K562 (cell line): Measurements from ENCODE around the gene EPHB3. TPM values are rescaled to one million over a fixed set of nuclear protein-coding genes. Genes with fewer than 3 reads are reported as not detected.

Experiments used
- ATAC-seq: fragments of 200-7000 bp; cut with Tn5 transposase; 3 replicates; pipeline ENCODE4 v1.9.1; 2020; ENCODE audit warnings: moderate library complexity
- BruUV-seq: library from RNA; stranded (reverse); fragments of 400-500 nt; replicated peaks from 2 replicates; lab custom pipeline; 2021; lab: Mats Ljungman, UMichigan
- CTCF ChIA-PET: fragments of 300-600 bp; formaldehyde crosslinking; extraction: SDS; loops from one replicate; lab custom pipeline; 2021; ENCODE audit warnings: low intra/inter-chr PET ratio; lab: Yijun Ruan, JAX
- POLR2A ChIA-PET: fragments of 300-600, 350-650 bp; sonication (Branson Sonifier 250); formaldehyde crosslinking; extraction: SDS; loops from one replicate; lab custom pipeline; 2021; ENCODE audit warnings: antibody characterized with exemption, inconsistent platforms; lab: Yijun Ruan, JAX
- DNase-seq, 4 experiments: peaks; one replicate each; pipeline versions ENCODE4 v3.0.0 to v3.0.0-alpha.2; 2011 to 2018; ENCODE audit warnings: low spot score in 3 of 4, mixed read lengths in 3 of 4; ENCODE audit errors: extremely low read depth in 1 of 4
- FAIRE-seq: peaks from 2 replicates; lab custom pipeline; 2011; peaks lifted over from hg19 to GRCh38; lab: Jason Lieb, UNC
- H2AFZ ChIP-seq: 2 replicates; pipeline ENCODE4 v1.6.0; 2011; ENCODE audit warnings: low read depth, low read length, control low read depth, inconsistent platforms
- H3K27ac ChIP-seq: fragments of 200-600 bp; 3 replicates; pipeline ENCODE4 v1.8.0; 2011; ENCODE audit warnings: low read depth, mild to moderate bottlenecking, control low read depth, inconsistent platforms, low read length, moderate library complexity, mixed read lengths; ENCODE audit errors: extremely low read depth
- H3K27me3 ChIP-seq, 2 experiments: fragments of 300-600 bp in 1 of 2; 2 replicates in 1 of 2; 3 replicates in 1 of 2; pipeline versions ENCODE4 v1.6.0 to v1.8.0; 2011; ENCODE audit warnings: inconsistent platforms in 2 of 2, low read length in 2 of 2, mild to moderate bottlenecking in 1 of 2, mixed read lengths in 1 of 2, moderate library complexity in 1 of 2; ENCODE audit not compliant: control insufficient read depth in 2 of 2, insufficient read depth in 2 of 2
- H3K36me3 ChIP-seq: fragments of 300-600 bp; 3 replicates; pipeline ENCODE4 v1.8.0; 2011; ENCODE audit warnings: mild to moderate bottlenecking, low read length, inconsistent platforms; ENCODE audit not compliant: control insufficient read depth, insufficient read depth
- H3K4me1 ChIP-seq, 2 experiments: fragments of 200-600 bp in 1 of 2; replicated peaks in 1 of 2; 2 replicates in 1 of 2; 3 replicates in 1 of 2; pipeline versions ENCODE4 v1.5.1 to v1.8.0; 2011; ENCODE audit warnings: inconsistent platforms in 2 of 2, low read length in 2 of 2, mild to moderate bottlenecking in 1 of 2, mixed read lengths in 1 of 2, moderate library complexity in 1 of 2; ENCODE audit not compliant: control insufficient read depth in 2 of 2, insufficient read depth in 2 of 2
- H3K4me2 ChIP-seq: 2 replicates; pipeline ENCODE4 v1.6.1; 2011; ENCODE audit warnings: low read length, control low read depth, inconsistent platforms, mixed read lengths; ENCODE audit not compliant: insufficient read depth
- H3K4me3 ChIP-seq: fragments of 200-600 bp; sonication (generic), shearing (Covaris generic); 2 replicates; pipeline ENCODE4 v1.5.1; 2016; ENCODE audit warnings: control low read depth, inconsistent platforms
- H3K79me2 ChIP-seq: fragments of 200-600 bp; 3 replicates; pipeline ENCODE4 v1.8.0; 2011; ENCODE audit warnings: low read length, inconsistent platforms; ENCODE audit not compliant: control insufficient read depth, insufficient read depth
- H3K9ac ChIP-seq, 2 experiments: 2 replicates each; pipeline versions ENCODE4 v1.6.0 to v1.6.1; 2011; ENCODE audit warnings: low read depth in 2 of 2, low read length in 2 of 2, control low read depth in 1 of 2, inconsistent platforms in 1 of 2, mild to moderate bottlenecking in 1 of 2, mixed read lengths in 1 of 2; ENCODE audit not compliant: insufficient read depth in 1 of 2
- H3K9me1 ChIP-seq: one replicate; pipeline ENCODE4 v1.6.0; 2011; ENCODE audit warnings: inconsistent platforms, mild to moderate bottlenecking, low read length, moderate library complexity; ENCODE audit not compliant: control insufficient read depth, insufficient read depth
- H3K9me3 ChIP-seq: replicated peaks from 2 replicates; pipeline ENCODE4 v1.5.1; 2011; ENCODE audit warnings: low read depth, low read length, inconsistent platforms; ENCODE audit not compliant: control insufficient read depth, insufficient read depth
- H4K20me1 ChIP-seq: replicated peaks from 2 replicates; pipeline ENCODE4 v1.6.1; 2011; ENCODE audit warnings: low read length, inconsistent platforms, mixed read lengths; ENCODE audit not compliant: control insufficient read depth, insufficient read depth
- ELF4 ChIP-seq: fragments of 450-650 bp; formaldehyde crosslinking; IDR thresholded peaks from 2 replicates; pipeline ENCODE4 v1.4.0; 2022; ENCODE audit warnings: missing genetic modification characterization
- HNRNPLL ChIP-seq: fragments of 200-400 bp; formaldehyde crosslinking; IDR thresholded peaks from 2 replicates; pipeline ENCODE4 v1.6.1; 2017; ENCODE audit warnings: low read length, low read depth, mild to moderate bottlenecking; ENCODE audit not compliant: poor library complexity, severe bottlenecking
- KDM4B ChIP-seq, 2 experiments: fragments of 450-650 bp in 1 of 2; sonication (generic) in 1 of 2; IDR thresholded peaks; 2 replicates each; pipeline ENCODE4 v1.6.1; 2016 to 2017; ENCODE audit warnings: borderline replicate concordance in 2 of 2, antibody characterized with exemption in 1 of 2, low read depth in 1 of 2, mild to moderate bottlenecking in 1 of 2
- NFXL1 ChIP-seq: fragments of 450-650 bp; formaldehyde crosslinking; IDR thresholded peaks from 2 replicates; pipeline ENCODE4 v1.4.0; 2021; ENCODE audit warnings: mild to moderate bottlenecking
- NFYB ChIP-seq: IDR thresholded peaks from 2 replicates; pipeline ENCODE4 v1.6.1; 2011; ENCODE audit warnings: mild to moderate bottlenecking, moderate library complexity; ENCODE audit not compliant: insufficient read length; ENCODE audit errors: extremely low read depth
- THRAP3 ChIP-seq: fragments of 450-650 bp; IDR thresholded peaks from 2 replicates; pipeline ENCODE4 v1.6.1; 2016; ENCODE audit warnings: mild to moderate bottlenecking, inconsistent platforms, borderline replicate concordance
- ZNF79 ChIP-seq: fragments of 250-450 bp; sonication (Bioruptor Pico); IDR thresholded peaks from 2 replicates; pipeline ENCODE4 v1.4.0; 2020; ENCODE audit warnings: low read depth, mild to moderate bottlenecking, moderate library complexity
- WGBS: fragments of 100-300 bp; shearing (Covaris generic); methylation state at CpG from one replicate; pipeline ENCODE4 v1.1.6; 2016; ENCODE audit warnings: low coverage, mixed read lengths; ENCODE audit not compliant: insufficient coverage; ENCODE audit errors: missing lambda C conversion rate; 5-methylcytosine and 5-hydroxymethylcytosine counted together
- in situ Hi-C: fragments of 300-500 bp; cut with MboI; formaldehyde crosslinking; loops from 4 replicates; pipeline ENCODE4 v1.15.0; 2018; ENCODE audit warnings: inconsistent platforms, mixed read lengths
- intact Hi-C: fragments of 100-400 bp; cut with micrococcal nuclease; formaldehyde crosslinking; loops from 2 replicates; pipeline ENCODE4 v1.14.2; 2022
- polyA plus RNA-seq, 8 experiments: library from polyadenylated mRNA; depleted of rRNA in 4 of 8; stranded (reverse) in 5 of 8; unstranded in 3 of 8; fragments of >200 nt; fragmentation: Nextera tagmentation in 2 of 8; fragmentation: Illumina TruSeq in 1 of 8; extraction: Ambion mirVana in 2 of 8; extraction: Trizol in 1 of 8; gene quantifications; 2 replicates each; pipeline versions ENCODE4 v1.2.1 to v1.2.3, GENCODE V29; 2011 to 2014; ENCODE audit warnings: inconsistent platforms in 1 of 8, missing spikeins in 1 of 8
- total RNA-seq, 7 experiments: library from RNA; depleted of rRNA in 6 of 7; stranded (reverse); fragments of >200 nt in 6 of 7; fragmentation: Illumina TruSeq in 2 of 7; extraction: Trizol in 2 of 7; gene quantifications; 2 replicates each; pipeline versions ENCODE4 v1.2.1 to v1.2.3, GENCODE V29; 2011 to 2021; ENCODE audit warnings: low replicate concordance in 1 of 7
- TF ChIP-seq, protein P1 (sequence below): fragments of 450-650 bp; IDR thresholded peaks from 2 replicates; pipeline ENCODE4 v1.6.1; 2016; ENCODE audit warnings: borderline replicate concordance

EPHB3 gene
- total and polyA plus RNA-seq, 9 of the 15 experiments (the other 6 are each of a cell fraction or from before 2014, with no cell fraction given), result not detected

- TF ChIP-seq, protein P1, sequence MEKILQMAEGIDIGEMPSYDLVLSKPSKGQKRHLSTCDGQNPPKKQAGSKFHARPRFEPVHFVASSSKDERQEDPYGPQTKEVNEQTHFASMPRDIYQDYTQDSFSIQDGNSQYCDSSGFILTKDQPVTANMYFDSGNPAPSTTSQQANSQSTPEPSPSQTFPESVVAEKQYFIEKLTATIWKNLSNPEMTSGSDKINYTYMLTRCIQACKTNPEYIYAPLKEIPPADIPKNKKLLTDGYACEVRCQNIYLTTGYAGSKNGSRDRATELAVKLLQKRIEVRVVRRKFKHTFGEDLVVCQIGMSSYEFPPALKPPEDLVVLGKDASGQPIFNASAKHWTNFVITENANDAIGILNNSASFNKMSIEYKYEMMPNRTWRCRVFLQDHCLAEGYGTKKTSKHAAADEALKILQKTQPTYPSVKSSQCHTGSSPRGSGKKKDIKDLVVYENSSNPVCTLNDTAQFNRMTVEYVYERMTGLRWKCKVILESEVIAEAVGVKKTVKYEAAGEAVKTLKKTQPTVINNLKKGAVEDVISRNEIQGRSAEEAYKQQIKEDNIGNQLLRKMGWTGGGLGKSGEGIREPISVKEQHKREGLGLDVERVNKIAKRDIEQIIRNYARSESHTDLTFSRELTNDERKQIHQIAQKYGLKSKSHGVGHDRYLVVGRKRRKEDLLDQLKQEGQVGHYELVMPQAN, result no peak
- TF ChIP-seq THRAP3, result no peak
Observed at GRCh38 chr3:184578218-184578617, 16.6 kb downstream of the EPHB3 start (continued).

GRCh38 chr3:184578822-184579221 lies 17.2 kb downstream of the EPHB3 start:
- CTCF ChIA-PET, result no interaction called here
- Histone ChIP-seq H2AFZ (no peak overlapping the region), H3K4me1 (peaks cover 0 to 7% of the 10 kb centered on the region in 2 experiments; a peak in 2 of 5 replicates), H3K4me2 (no peak overlapping the region), H3K27ac (no peak overlapping the region), H3K9me3 (no peaks in the 10 kb centered on the region), H3K4me3 (no peak overlapping the region), H4K20me1 (no peaks in the 10 kb centered on the region; the same call in none of the 2 replicates), H3K36me3 (no peaks in the 10 kb centered on the region), H3K27me3 (peaks cover 58 to 94% of the 10 kb centered on the region in 2 experiments), H3K79me2 (no peaks in the 10 kb centered on the region)
- BruUV-seq, result no TSS peak
- WGBS, result 0% methylated on average over 7 of the region's 7 CpGs
- in situ Hi-C loops, result no loop called here
- POLR2A ChIA-PET, result interaction anchor here (0.7 to 1.0 kb wide), 4 partner anchors 11 to 199 kb away, joined by 3 to 5 read pairs (median 4); no protein-coding TSS in a partner anchor
- ATAC-seq, result no peak
- intact Hi-C loops, result no loop called here
- TF ChIP-seq HNRNPLL (no peak), KDM4B (IDR thresholded peaks at IDR 0.05; ENCODE audit: borderline replicate concordance in 2 of 2, low read depth in 1 of 2) (no peak), ELF4 (no peak), NFXL1 (CRISPR knock-in tag) (no peak), ZNF79 (CRISPR knock-in tag) (no peak), NFYB (no peak)
- TF ChIP-seq, all 486 proteins: peak for 0
- Histone ChIP-seq H3K9me1 (peaks cover 3% of the 10 kb centered on the region), H3K9ac (no peak overlapping the region)
- FAIRE-seq (no peak), DNase-seq (no peak)
